ENCODE measurements around the gene DPH5.

DPH5 gene

GRCh38 chr1:100995198-100995988 is 30.2 kb downstream of the DPH5 start:
- no peak for DNase-seq (ENCODE audit: low spot score)
- Mint-ChIP-seq H3K27ac (no peak overlapping the region), H3K36me3 (ENCODE audit: low read depth) (peaks cover 62% of the 10 kb centered on the region), H3K9me3 (no peaks in the 10 kb centered on the region), H3K27me3 (ENCODE audit: low read depth) (no peaks in the 10 kb centered on the region), H3K4me3 (no peak overlapping the region), H3K4me1 (ENCODE audit: low read depth) (peaks cover 8% of the 10 kb centered on the region)

GRCh38 chr1:100989306-100990077 is 36.1 kb downstream of the DPH5 start:
- Mint-ChIP-seq H3K27me3 (ENCODE audit: low read depth) (no peaks in the 10 kb centered on the region), H3K27ac (no peak overlapping the region), H3K4me1 (ENCODE audit: low read depth) (peaks cover 6% of the 10 kb centered on the region), H3K4me3 (no peak overlapping the region), H3K36me3 (ENCODE audit: low read depth) (peaks cover 61% of the 10 kb centered on the region), H3K9me3 (no peaks in the 10 kb centered on the region)
- DNase-seq (ENCODE audit: low spot score): no peak

- Mint-ChIP-seq H3K4me1 (ENCODE audit: low read depth) (peaks cover 10% of the 10 kb centered on the region), H3K27ac (no peak overlapping the region), H3K27me3 (ENCODE audit: low read depth) (no peaks in the 10 kb centered on the region), H3K9me3 (no peaks in the 10 kb centered on the region), H3K4me3 (no peak overlapping the region), H3K36me3 (ENCODE audit: low read depth) (peaks cover 73% of the 10 kb centered on the region)
- DNase-seq (ENCODE audit: low spot score): no peak
Measured at GRCh38 chr1:100988121-100988520, 37.5 kb downstream of the DPH5 start.

GRCh38 chr1:100982793-100983192 is 42.8 kb downstream of the DPH5 start:
- Mint-ChIP-seq H3K4me3 (no peak overlapping the region), H3K4me1 (ENCODE audit: low read depth) (peaks cover 5% of the 10 kb centered on the region), H3K27ac (no peak overlapping the region)

GRCh38 chr1:100979631-100980030 is 46.0 kb downstream of the DPH5 start:
- DNase-seq (ENCODE audit: low spot score): no peak
- Mint-ChIP-seq H3K36me3 (ENCODE audit: low read depth) (peaks cover 62% of the 10 kb centered on the region), H3K4me1 (ENCODE audit: low read depth) (peaks cover 11% of the 10 kb centered on the region), H3K27ac (no peak overlapping the region), H3K27me3 (ENCODE audit: low read depth) (no peaks in the 10 kb centered on the region), H3K9me3 (no peaks in the 10 kb centered on the region), H3K4me3 (no peak overlapping the region)

More at GRCh38 chr1:100982793-100983192, 42.8 kb downstream of the DPH5 start:
- DNase-seq (ENCODE audit: low spot score): no peak
- Mint-ChIP-seq H3K36me3 (ENCODE audit: low read depth) (peaks cover 72% of the 10 kb centered on the region), H3K27me3 (ENCODE audit: low read depth) (no peaks in the 10 kb centered on the region), H3K9me3 (no peaks in the 10 kb centered on the region)

GRCh38 chr1:100976936-100977335 is 48.6 kb downstream of the DPH5 start:
- Mint-ChIP-seq H3K27ac (no peak overlapping the region), H3K9me3 (no peaks in the 10 kb centered on the region), H3K36me3 (ENCODE audit: low read depth) (peaks cover 45% of the 10 kb centered on the region), H3K4me1 (ENCODE audit: low read depth) (peaks cover 8% of the 10 kb centered on the region), H3K27me3 (ENCODE audit: low read depth) (no peaks in the 10 kb centered on the region), H3K4me3 (no peak overlapping the region)
- no peak for DNase-seq (ENCODE audit: low spot score)

GRCh38 chr1:100972185-100972584 is 53.4 kb downstream of the DPH5 start:
- no peak overlapping the region for H3K27ac Mint-ChIP-seq
- no peaks in the 10 kb centered on the region for H3K9me3 Mint-ChIP-seq
- H3K4me1 Mint-ChIP-seq (ENCODE audit: low read depth): peaks cover 20% of the 10 kb centered on the region
- H3K27me3 Mint-ChIP-seq (ENCODE audit: low read depth): no peaks in the 10 kb centered on the region
- H3K4me3 Mint-ChIP-seq: no peak overlapping the region
- DNase-seq (ENCODE audit: low spot score): no peak
- peaks cover 51% of the 10 kb centered on the region for H3K36me3 Mint-ChIP-seq (ENCODE audit: low read depth)

- peaks cover 51% of the 10 kb centered on the region for H3K36me3 Mint-ChIP-seq (ENCODE audit: low read depth)
- H3K9me3 Mint-ChIP-seq: no peaks in the 10 kb centered on the region
- no peaks in the 10 kb centered on the region for H3K27me3 Mint-ChIP-seq (ENCODE audit: low read depth)
- H3K4me1 Mint-ChIP-seq (ENCODE audit: low read depth): peaks cover 14% of the 10 kb centered on the region
- no peak overlapping the region for H3K4me3 Mint-ChIP-seq
- DNase-seq (ENCODE audit: low spot score): no peak
- H3K27ac Mint-ChIP-seq: no peak overlapping the region
Measured at GRCh38 chr1:100971021-100971420, 54.6 kb downstream of the DPH5 start.

GRCh38 chr1:100969327-100969726 is 56.3 kb downstream of the DPH5 start:
- peaks cover 20% of the 10 kb centered on the region for H3K4me1 Mint-ChIP-seq (ENCODE audit: low read depth)
- no peak overlapping the region for H3K27ac Mint-ChIP-seq
- H3K4me3 Mint-ChIP-seq: no peak overlapping the region
- H3K27me3 Mint-ChIP-seq (ENCODE audit: low read depth): no peaks in the 10 kb centered on the region
- DNase-seq (ENCODE audit: low spot score): no peak
- H3K36me3 Mint-ChIP-seq (ENCODE audit: low read depth): peaks cover 52% of the 10 kb centered on the region
- H3K9me3 Mint-ChIP-seq: no peaks in the 10 kb centered on the region

- peaks cover 22% of the 10 kb centered on the region for H3K4me1 Mint-ChIP-seq (ENCODE audit: low read depth)
- no peaks in the 10 kb centered on the region for H3K9me3 Mint-ChIP-seq
- peaks cover 51% of the 10 kb centered on the region for H3K36me3 Mint-ChIP-seq (ENCODE audit: low read depth)
- no peak for DNase-seq (ENCODE audit: low spot score)
- no peaks in the 10 kb centered on the region for H3K27me3 Mint-ChIP-seq (ENCODE audit: low read depth)
- no peak overlapping the region for H3K27ac Mint-ChIP-seq
- no peak overlapping the region for H3K4me3 Mint-ChIP-seq
Measured at GRCh38 chr1:100968621-100969020, 57.0 kb downstream of the DPH5 start.

GRCh38 chr1:100960098-100960497 is 65.5 kb downstream of the DPH5 start:
- peaks cover 14% of the 10 kb centered on the region for H3K4me1 Mint-ChIP-seq (ENCODE audit: low read depth)
- H3K27ac Mint-ChIP-seq: no peak overlapping the region
- H3K9me3 Mint-ChIP-seq: peaks cover 3% of the 10 kb centered on the region
- peaks cover 57% of the 10 kb centered on the region for H3K36me3 Mint-ChIP-seq (ENCODE audit: low read depth)
- H3K27me3 Mint-ChIP-seq (ENCODE audit: low read depth): no peaks in the 10 kb centered on the region
- no peak overlapping the region for H3K4me3 Mint-ChIP-seq
- no peak for DNase-seq (ENCODE audit: low spot score)

- Mint-ChIP-seq H3K36me3 (ENCODE audit: low read depth) (peaks cover 52% of the 10 kb centered on the region), H3K27ac (no peak overlapping the region)
Measured at GRCh38 chr1:100959502-100960060, 66.0 kb downstream of the DPH5 start.

GRCh38 chr1:100955322-100955721 is 70.3 kb downstream of the DPH5 start:
- no peak overlapping the region for H3K4me3 Mint-ChIP-seq
- peaks cover 58% of the 10 kb centered on the region for H3K36me3 Mint-ChIP-seq (ENCODE audit: low read depth)
- H3K27me3 Mint-ChIP-seq (ENCODE audit: low read depth): no peaks in the 10 kb centered on the region
- peaks cover 28% of the 10 kb centered on the region for H3K9me3 Mint-ChIP-seq
- peaks cover 20% of the 10 kb centered on the region for H3K4me1 Mint-ChIP-seq (ENCODE audit: low read depth)
- H3K27ac Mint-ChIP-seq: no peak overlapping the region
- DNase-seq (ENCODE audit: low spot score): no peak

More at GRCh38 chr1:100959502-100960060, 66.0 kb downstream of the DPH5 start:
- no peak overlapping the region for H3K4me3 Mint-ChIP-seq
- H3K27me3 Mint-ChIP-seq (ENCODE audit: low read depth): no peaks in the 10 kb centered on the region
- H3K9me3 Mint-ChIP-seq: peaks cover 3% of the 10 kb centered on the region
- no peak for DNase-seq (ENCODE audit: low spot score)
- H3K4me1 Mint-ChIP-seq (ENCODE audit: low read depth): peaks cover 12% of the 10 kb centered on the region
